ENCODE data around the gene PROCA1.

PROCA1 gene

DNA sequence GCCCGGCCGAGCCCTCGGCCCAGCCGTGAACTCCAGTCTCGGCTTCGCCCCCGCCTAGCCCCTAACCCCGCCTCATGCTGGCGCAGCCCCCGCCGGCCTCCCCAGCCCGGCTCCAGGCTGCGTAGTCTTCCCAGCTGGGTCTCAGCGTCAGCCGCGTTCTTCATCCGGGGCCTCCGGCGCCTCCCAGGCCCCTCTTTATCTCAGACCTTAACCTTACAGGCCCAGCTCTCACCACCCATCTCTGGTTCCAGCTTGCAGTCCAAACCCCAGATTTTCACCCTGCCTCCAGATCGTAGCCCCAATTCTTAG lies at the start of gene PROCA1:
PROCA1 (minus strand) TSS at position 166 of the 309 bp plus-strand sequence. CDS start 228 bp downstream, outside the sequence.
- no peak for DNase-seq (ENCODE audit: low read depth)

- no peak for DNase-seq (ENCODE audit: low read depth)
Measured at GRCh38 chr17:28760601-28761562, 49.2 kb upstream of the PROCA1 start.

GRCh38 chr17:28759256-28759865 lies 47.7 kb upstream of the PROCA1 start:
- no peak for DNase-seq (ENCODE audit: low read depth)

GRCh38 chr17:28758411-28759121 lies 46.9 kb upstream of the PROCA1 start:
- no peak for DNase-seq (ENCODE audit: low read depth)

- DNase-seq (ENCODE audit: low read depth) = no peak
Measured at GRCh38 chr17:28756049-28756804, 44.5 kb upstream of the PROCA1 start.

DNA sequence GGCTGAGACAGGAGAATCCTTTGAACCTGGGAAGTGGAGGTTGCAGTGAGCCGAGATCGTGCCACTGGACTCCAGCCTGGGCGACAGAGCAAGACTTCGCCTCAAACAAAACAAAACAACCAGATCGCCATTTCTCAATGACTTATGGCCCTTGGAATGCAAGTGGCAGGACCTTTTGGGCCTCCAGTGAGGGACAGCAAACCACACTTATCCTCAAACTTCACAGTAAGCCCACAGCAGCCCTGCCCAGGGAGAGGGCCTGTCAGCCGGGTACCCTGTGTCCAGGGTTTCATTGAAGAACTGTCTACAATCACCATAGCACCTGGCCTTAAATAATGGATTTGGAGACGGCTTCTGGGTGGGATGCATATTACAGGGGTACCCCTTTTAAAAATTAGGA lies 43.8 kb upstream of the PROCA1 start:
- DNase-seq (ENCODE audit: low read depth) = no peak

GRCh38 chr17:28751600-28752366 lies 40.1 kb upstream of the PROCA1 start:
- DNase-seq (ENCODE audit: low read depth) = no peak

DNA sequence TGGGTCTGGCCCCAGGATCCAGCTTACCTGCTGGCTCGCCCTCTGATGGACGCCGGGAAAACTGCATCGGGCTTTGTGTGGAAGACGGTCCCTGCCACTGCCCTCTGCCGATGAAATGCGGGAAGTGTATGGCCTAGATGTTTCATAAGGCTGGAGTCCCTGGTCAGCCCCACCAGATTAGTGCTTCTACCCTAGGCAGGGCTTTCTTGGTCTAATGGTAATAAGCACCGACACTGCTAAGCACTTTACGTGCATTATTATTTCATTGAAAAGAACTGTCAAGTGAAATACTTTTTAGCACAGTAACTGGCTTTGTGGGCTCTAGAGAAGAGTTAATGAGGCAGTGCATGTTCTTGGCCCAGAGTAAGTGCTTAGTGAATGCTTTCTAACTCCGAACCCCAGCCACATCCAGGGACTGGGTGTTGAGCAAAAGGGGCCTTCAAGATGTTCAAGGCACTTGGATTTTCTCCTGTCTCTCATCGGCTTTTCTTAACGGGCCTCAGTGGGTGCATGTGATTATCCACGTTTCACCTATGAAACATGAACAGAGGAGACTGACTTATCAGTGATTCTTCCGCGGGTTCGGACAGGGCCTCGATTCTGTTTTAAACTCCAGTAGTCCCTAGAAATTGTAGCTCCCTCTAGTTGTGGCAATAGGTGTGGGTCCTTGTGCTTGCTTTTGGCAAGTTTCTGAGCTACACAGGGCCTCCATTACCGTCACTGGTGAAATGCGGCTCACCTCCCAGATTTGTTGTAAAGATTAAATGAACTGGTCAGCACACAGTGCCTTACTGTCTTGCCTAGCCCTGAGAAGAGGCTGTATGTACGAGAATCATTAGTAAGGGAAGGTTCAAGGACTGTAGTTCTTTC lies 38.7 kb upstream of the PROCA1 start:
- peak; percentile 73 for DNase-seq (ENCODE audit: low read depth)

- no peak for DNase-seq (ENCODE audit: low read depth)
Measured at GRCh38 chr17:28749516-28750177, 38.0 kb upstream of the PROCA1 start.

- no peak for DNase-seq (ENCODE audit: low read depth)
Measured at GRCh38 chr17:28748852-28749515, 37.3 kb upstream of the PROCA1 start.

DNA sequence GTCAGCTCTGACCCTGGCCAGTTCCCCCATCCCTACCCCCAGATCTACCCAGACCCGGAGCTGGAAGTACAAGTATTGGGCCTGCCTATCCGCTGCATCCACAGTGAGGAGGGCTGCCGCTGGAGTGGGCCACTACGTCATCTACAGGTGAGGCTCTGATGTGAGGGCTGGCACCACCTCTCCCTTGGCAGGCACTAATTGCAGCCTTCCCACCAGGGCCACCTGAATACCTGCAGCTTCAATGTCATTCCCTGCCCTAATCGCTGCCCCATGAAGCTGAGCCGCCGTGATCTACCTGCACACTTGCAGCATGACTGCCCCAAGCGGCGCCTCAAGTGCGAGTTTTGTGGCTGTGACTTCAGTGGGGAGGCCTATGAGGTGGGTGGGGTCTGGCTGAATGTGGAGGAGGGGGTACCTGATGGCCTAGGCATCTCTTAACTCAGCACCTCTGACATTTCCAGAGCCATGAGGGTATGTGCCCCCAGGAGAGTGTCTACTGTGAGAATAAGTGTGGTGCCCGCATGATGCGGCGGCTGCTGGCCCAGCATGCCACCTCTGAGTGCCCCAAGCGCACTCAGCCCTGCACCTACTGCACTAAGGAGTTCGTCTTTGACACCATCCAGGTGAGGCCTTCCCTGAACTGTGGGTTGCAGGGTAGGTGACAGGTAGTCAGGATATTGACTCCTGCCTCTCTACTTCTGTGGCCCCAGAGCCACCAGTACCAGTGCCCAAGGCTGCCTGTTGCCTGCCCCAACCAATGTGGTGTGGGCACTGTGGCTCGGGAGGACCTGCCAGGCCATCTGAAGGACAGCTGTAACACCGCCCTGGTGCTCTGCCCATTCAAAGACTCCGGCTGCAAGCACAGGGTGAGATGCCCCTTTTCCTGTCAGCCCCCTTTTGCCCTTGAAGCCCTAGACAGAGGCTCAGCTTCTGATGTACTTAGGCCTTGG lies 36.4 kb upstream of the PROCA1 start:
- no peak for DNase-seq (ENCODE audit: low read depth)

GRCh38 chr17:28747051-28747691 lies 35.5 kb upstream of the PROCA1 start:
- no peak for DNase-seq (ENCODE audit: low read depth)

GRCh38 chr17:28746611-28747050 lies 34.9 kb upstream of the PROCA1 start:
- DNase-seq (ENCODE audit: low read depth) = no peak

DNA sequence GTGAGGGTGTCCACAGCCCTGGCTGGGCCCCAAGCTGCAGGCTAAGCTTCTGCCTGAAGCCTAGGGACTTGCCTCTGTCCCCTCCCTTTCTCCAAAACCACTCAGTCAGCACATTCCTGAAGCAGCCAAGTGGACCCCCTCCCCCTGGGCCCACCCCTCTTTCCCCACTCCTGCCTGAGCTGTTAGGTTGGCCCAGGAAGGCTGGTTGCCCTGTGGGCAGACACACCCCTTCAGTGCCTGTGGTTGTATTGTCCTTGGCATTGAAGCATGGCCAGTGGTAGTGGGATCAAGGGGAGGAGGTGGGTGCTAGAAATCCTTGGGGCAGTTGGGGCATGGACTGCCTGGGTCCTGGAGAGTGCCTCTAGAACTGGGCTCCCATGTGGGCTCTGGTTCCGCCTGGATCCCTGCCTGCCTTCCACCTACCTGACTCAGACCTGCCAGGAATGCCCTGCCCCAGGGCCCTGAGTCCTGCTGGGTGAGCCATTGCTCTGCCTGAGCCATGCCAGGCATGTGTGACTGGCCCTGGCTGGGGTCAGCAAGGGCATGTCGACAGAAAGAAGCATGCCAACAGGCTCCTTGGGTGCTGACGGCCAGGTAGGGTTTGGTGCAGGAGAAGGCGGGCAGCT lies 34.2 kb upstream of the PROCA1 start:
- DNase-seq (ENCODE audit: low read depth) = no peak

GRCh38 chr17:28744972-28745785 lies 33.5 kb upstream of the PROCA1 start:
- DNase-seq (ENCODE audit: low read depth) = no peak

Measured in activated T-helper 1 cell treated with Interleukin-2 at 50 U/mL for 16 hours (primary cell).